Measurements from ENCODE around the gene PCDHGB3. TPM values are rescaled to one million over a fixed set of nuclear protein-coding genes. Genes with fewer than 3 reads are reported as not detected.

The PCDHGB3 gene
- total RNA-seq, 1 experiment from 2014 or later, result 0.49 TPM

GRCh38 chr5:141366016-141366896 lies 3.8 kb upstream of the PCDHGB3 start:
- TF ChIP-seq TCF7L2 (IDR thresholded peaks at IDR 0.05; ENCODE audit: low read depth, low read length), result no peak
- no peak for TF ChIP-seq SIN3A (IDR thresholded peaks at IDR 0.05; ENCODE audit: borderline replicate concordance, insufficient read depth, low read depth, low read length)
- in situ Hi-C loops (cut with HindIII; ENCODE audit: low pct_unique_long_range_greater_than_20kb, low sequenced_read_pairs), result no loop called here

GRCh38 chr5:141371572-141372475 lies 1.8 kb downstream of the PCDHGB3 start:
- DNase-seq (ENCODE audit: low read depth, low spot score) (no peak), ATAC-seq (no peak)
- H3K27me3 ChIP-seq (ENCODE audit: control insufficient read depth, insufficient read depth, low read length), result no peaks in the 10 kb centered on the region
- no peaks in the 10 kb centered on the region for H3K4me1 ChIP-seq (ENCODE audit: control insufficient read depth, insufficient read depth, low read length)
- in situ Hi-C loops (cut with HindIII; ENCODE audit: low pct_unique_long_range_greater_than_20kb, low sequenced_read_pairs), result no loop called here
- TF ChIP-seq CTCF (IDR thresholded peaks at IDR 0.05) (no peak), POLR2AphosphoS5 (IDR thresholded peaks at IDR 0.05; ENCODE audit: low read depth, low read length) (no peak), SIN3A (IDR thresholded peaks at IDR 0.05; ENCODE audit: borderline replicate concordance, insufficient read depth, low read depth, low read length) (no peak), TCF7L2 (IDR thresholded peaks at IDR 0.05; ENCODE audit: low read depth, low read length) (no peak), REST (IDR thresholded peaks at IDR 0.05; ENCODE audit: insufficient read depth in 1 of 2, low read depth in 2 of 2, low read length in 1 of 2) (no peak)
- H3K9me3 ChIP-seq (ENCODE audit: control insufficient read depth, insufficient read depth, low read depth, low read length), result peaks cover 7% of the 10 kb centered on the region; the same call in 1 of the 2 replicates
- CTCF ChIA-PET, result no interaction called here
- POLR2A ChIA-PET, result no interaction called here
- no peaks in the 10 kb centered on the region for H3K36me3 ChIP-seq (ENCODE audit: control insufficient read depth, insufficient read depth, low read length)
- no peak overlapping the region for H3K27ac ChIP-seq (ENCODE audit: low read length)
- intact Hi-C loops (cut with micrococcal nuclease; ENCODE audit: unreplicated experiment), result no loop called here
- no peak overlapping the region for H3K4me3 ChIP-seq (ENCODE audit: low read depth in 2 of 2, low read length in 2 of 2)
- no TSS peak for BruUV-seq (replicated peaks)

More at GRCh38 chr5:141366016-141366896, 3.8 kb upstream of the PCDHGB3 start:
- intact Hi-C loops (cut with micrococcal nuclease; ENCODE audit: unreplicated experiment), result loop anchor here (10.0 kb wide), 1 partner anchor 49 kb away; the partner anchor contains the start of genes PCDHGA10 and PCDHGB7
- Histone ChIP-seq H3K36me3 (ENCODE audit: control insufficient read depth, insufficient read depth, low read length) (no peaks in the 10 kb centered on the region), H3K9me3 (ENCODE audit: control insufficient read depth, insufficient read depth, low read depth, low read length) (peaks cover 13% of the 10 kb centered on the region; the same call in 1 of the 2 replicates), H3K27me3 (ENCODE audit: control insufficient read depth, insufficient read depth, low read length) (no peaks in the 10 kb centered on the region), H3K27ac (ENCODE audit: low read length) (no peak overlapping the region), H3K4me1 (ENCODE audit: control insufficient read depth, insufficient read depth, low read length) (no peaks in the 10 kb centered on the region), H3K4me3 (ENCODE audit: low read depth in 2 of 2, low read length in 2 of 2) (no peak overlapping the region)
- DNase-seq (ENCODE audit: low read depth, low spot score), result no peak
- no peak for ATAC-seq
- BruUV-seq (replicated peaks), result no TSS peak
- CTCF ChIA-PET, result no interaction called here
- POLR2A ChIA-PET, result no interaction called here
